Adrenal gland (tissue), 12 donors: Measurements from ENCODE around the gene HNF4A. TPM values are rescaled to one million over a fixed set of nuclear protein-coding genes. Genes with fewer than 3 reads are reported as not detected.
A peak's percentile ranks its signal among the peaks of the same experiment; 100 is the strongest.

Experiments used
- DNase-seq, 7 donors: peaks; one replicate each; pipeline ENCODE4 v3.0.0-alpha.2; 2019 to 2020
- H3K27ac ChIP-seq, 5 donors: fragments of 200-600 bp; sonication (generic) in 4 of 5; 1 replicate in 3 of 5; 2 replicates in 2 of 5; pipeline versions ENCODE4 v1.5.1 to v1.8.0; 2016 to 2020; ENCODE audit warnings: mild to moderate bottlenecking in 1 of 5
- H3K27me3 ChIP-seq: fragments of 200-600 bp; 2 replicates; pipeline ENCODE4 v1.8.0; 2021
- H3K36me3 ChIP-seq, 2 donors: fragments of 200-600 bp; replicated peaks in 1 of 2; 1 replicate in 1 of 2; 2 replicates in 1 of 2; pipeline versions ENCODE4 v1.5.1 to v1.8.0; 2018 to 2022
- H3K4me1 ChIP-seq, 2 donors: fragments of 200-600 bp; replicated peaks in 1 of 2; 1 replicate in 1 of 2; 2 replicates in 1 of 2; pipeline versions ENCODE4 v1.5.1 to v1.8.0; 2018 to 2021
- H3K4me3 ChIP-seq, 4 donors: fragments of 200-600 bp; sonication (generic) in 3 of 4; one replicate each; pipeline ENCODE4 v1.5.1; 2016 to 2018
- H3K9me3 ChIP-seq, 3 donors: fragments of 200-600 bp; sonication (generic) in 1 of 3; replicated peaks in 1 of 3; 1 replicate in 2 of 3; 2 replicates in 1 of 3; pipeline versions ENCODE4 v1.5.1 to v1.8.0; 2016 to 2021
- CTCF ChIP-seq, 6 experiments: fragments of 450-650 bp in 4 of 6; fragments of 200-600 bp in 2 of 6; sonication (generic) in 1 of 6; IDR thresholded peaks; 1 replicate in 5 of 6; 2 replicates in 1 of 6; pipeline versions ENCODE4 v1.5.1 to v1.8.0; 2016 to 2021; ENCODE audit warnings: antibody characterized with exemption in 6 of 6, mild to moderate bottlenecking in 2 of 6, moderate library complexity in 1 of 6
- POLR2A ChIP-seq, 2 donors: fragments of 450-650 bp; IDR thresholded peaks; one replicate each; pipeline ENCODE4 v1.6.1; 2017; ENCODE audit warnings: antibody characterized with exemption in 2 of 2, mild to moderate bottlenecking in 2 of 2, moderate library complexity in 1 of 2
- WGBS, 4 donors: extraction: QIAGEN DNeasy Blood & Tissue Kit in 2 of 4; methylation state at CpG; one replicate each; pipeline versions ENCODE4 v1.1.5 to v1.1.7; 2013 to 2017; 5-methylcytosine and 5-hydroxymethylcytosine counted together
- intact Hi-C, 2 donors: fragments of 100-400 bp; cut with DNase I; formaldehyde crosslinking; loops; one replicate each; pipeline versions ENCODE4 v1.14.1 to v1.15.0; 2022 to 2023
- microRNA-seq, 3 donors: library from miRNA; unstranded; fragments of <30 nt; microRNA quantifications; one replicate each; pipeline ENCODE4, GENCODE V29; 2017 to 2020
- polyA plus RNA-seq, 3 donors: library from polyadenylated mRNA; stranded (reverse); fragments of 200-250 nt in 2 of 3; fragments of 350-450 nt in 1 of 3; fragmentation: Illumina TruSeq in 1 of 3; extraction: RNeasy Lipid Tissue Mini Kit (QIAGEN cat#74804) in 1 of 3; gene quantifications; one replicate each; pipeline ENCODE4 v1.2.3, GENCODE V29; 2013 to 2014
- small RNA-seq, 2 donors: library from RNA; depleted of rRNA; stranded (forward); fragments of <200 nt; gene quantifications; one replicate each; pipeline ENCODE3, GENCODE V24; 2016
- total RNA-seq, 9 donors: library from RNA; depleted of rRNA in 4 of 9; stranded (reverse); fragments of >200 nt in 4 of 9; fragments of 120-200 nt in 1 of 9; fragmentation: NEBNext Ultra II Directional in 1 of 9; extraction: Animal tissue kit (Norgen Biotek cat#: 25700) in 1 of 9; gene quantifications; one replicate each; pipeline versions ENCODE4 v1.1.0 to v1.2.4, GENCODE V29; 2013 to 2023
- donor health status: healthy with polysubstance abuse.
- donor health status: Bipolar disorder and iron deficiency.
- donor health status: DM: yes; HTN: yes; CAD: no.
- donor health status: DM: no; HTN: no; CAD: no.
- donor health status: DM: no; HTN: no; CAD: no.
- donor health status: DM: yes; HTN: yes; CAD: no.

HNF4A gene
- total and polyA plus RNA-seq, 12 donors: 0.06 to 0.78 (median 0.13) TPM; not detected in 2

GRCh38 chr20:44480097-44480496 lies 124.6 kb downstream of the HNF4A start:
- no peak for TF ChIP-seq CTCF (IDR thresholded peaks at IDR 0.05)
- Histone ChIP-seq H3K4me3 (no peak overlapping the region), H3K4me1 (peaks cover 6 to 13% of the 10 kb centered on the region in 2 donors), H3K27ac (no peak overlapping the region), H3K36me3 (peaks cover 0 to 18% of the 10 kb centered on the region in 2 donors), H3K9me3 (no peaks in the 10 kb centered on the region), H3K27me3 (no peaks in the 10 kb centered on the region)
- WGBS, 4 donors: 93 to 94% (median 94%) methylated on average over 18 of the region's 18 CpGs
- intact Hi-C loops: no loop called here
- DNase-seq: peak in 1 of 7 donors; percentile 7

DNA sequence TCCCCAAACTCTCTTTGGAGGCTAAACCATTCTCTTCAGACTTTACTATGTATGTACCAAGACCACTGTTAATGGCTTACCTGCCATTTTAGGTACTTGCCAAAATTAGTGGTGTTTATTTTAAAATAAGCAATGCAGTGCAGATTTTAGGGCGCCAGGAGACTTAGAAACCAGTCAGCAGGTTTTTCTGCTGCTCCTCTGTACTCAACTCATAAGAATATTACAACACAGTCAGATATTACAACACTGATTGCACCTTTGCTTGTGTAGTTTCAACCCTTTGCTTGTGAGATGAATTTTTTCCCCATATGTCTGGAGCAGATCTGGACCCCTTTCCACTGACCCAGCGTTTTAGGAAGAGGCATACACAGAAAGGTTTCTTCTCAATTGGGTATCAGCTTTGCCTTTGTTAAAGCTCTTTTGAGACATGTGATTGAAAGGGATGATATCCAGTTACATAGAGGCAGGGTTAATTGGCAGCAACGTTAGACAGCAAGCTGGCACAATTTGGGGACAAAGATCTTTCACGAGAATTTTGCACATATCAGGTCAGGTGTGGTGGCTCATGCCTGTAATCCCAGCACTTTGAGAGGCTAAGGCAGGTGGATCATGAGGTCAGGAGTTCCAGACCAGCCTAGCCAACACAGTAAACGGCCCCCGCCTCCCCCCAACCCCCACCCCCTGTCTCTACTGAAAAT lies 126.4 kb downstream of the HNF4A start:
- no peak for TF ChIP-seq POLR2A (IDR thresholded peaks at IDR 0.05)
- no peak for TF ChIP-seq CTCF (IDR thresholded peaks at IDR 0.05)
- H3K27me3 ChIP-seq: no peaks in the 10 kb centered on the region
- H3K27ac ChIP-seq: no peak overlapping the region
- H3K4me3 ChIP-seq: no peak overlapping the region
- intact Hi-C loops: no loop called here
- peaks cover 0 to 18% of the 10 kb centered on the region in 2 donors for H3K36me3 ChIP-seq
- H3K9me3 ChIP-seq: no peaks in the 10 kb centered on the region
- 67 to 79% (median 76%) methylated on average over 6 of the region's 6 CpGs for WGBS, 4 donors
- no peak for DNase-seq
- peaks cover 0 to 2% of the 10 kb centered on the region in 2 donors for H3K4me1 ChIP-seq

DNA sequence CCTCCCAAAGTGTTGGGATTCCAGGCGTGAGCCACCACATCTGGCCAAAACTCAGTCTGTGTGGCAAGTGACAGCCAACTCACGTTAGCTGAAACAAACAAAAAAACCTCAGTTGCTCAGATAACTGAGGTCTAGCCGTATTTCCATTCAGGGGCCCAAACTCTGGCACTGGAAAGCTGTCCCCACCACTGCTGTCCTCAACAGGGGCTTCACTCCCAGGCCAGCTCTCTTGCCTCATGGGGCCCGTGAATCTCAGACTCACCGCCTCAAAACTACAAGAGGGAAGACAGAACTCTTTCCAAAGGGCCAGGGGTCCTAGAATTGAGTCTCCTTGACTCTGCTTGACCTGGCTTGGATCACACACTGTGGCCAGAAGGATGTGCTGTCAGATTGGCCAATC lies 127.6 kb downstream of the HNF4A start:
- Histone ChIP-seq H3K9me3 (no peaks in the 10 kb centered on the region), H3K36me3 (peaks cover 0 to 24% of the 10 kb centered on the region in 2 donors), H3K4me3 (no peak overlapping the region), H3K27me3 (no peaks in the 10 kb centered on the region), H3K4me1 (no peaks in the 10 kb centered on the region), H3K27ac (no peak overlapping the region)
- no peak for TF ChIP-seq CTCF (IDR thresholded peaks at IDR 0.05)
- TF ChIP-seq POLR2A (IDR thresholded peaks at IDR 0.05): no peak
- intact Hi-C loops: no loop called here
- DNase-seq: peak in 1 of 7 donors; percentile 42
- 94 to 98% (median 95%) methylated on average over 4 to 5 of the region's 5 CpGs for WGBS, 4 donors

Small RNAs within 50 kb of the gene (microRNA-seq; reads per million reads assigned to microRNA genes)
- 0 to 1.4 (median 0.38) reads per million in 3 donors for gene MIR3646

Small RNAs within 50 kb of the gene (small RNA-seq; reads per million reads assigned to genes)
- gene MIR3646 (0 reads per million in 2 donors), gene RF00019 (0 reads per million in 2 donors), gene RPL37AP1 (0 to 0.08 reads per million in 2 donors)

Other genes with a start within 250 kb of the HNF4A start
- gene JPH2, start 168.5 kb upstream of the HNF4A start, total RNA-seq: 10 to 100 TPM in 1 of 9 donors, 1 to 10 TPM in 7, under 1 TPM in 1; 0.91 to 13.0 (median 4.4) TPM
- gene JPH2, start 168.5 kb upstream of the HNF4A start, polyA plus RNA-seq: 1 to 10 TPM in 2 of 3 donors, under 1 TPM in 1; 0.59 to 2.8 (median 2.6) TPM
- gene OSER1, start 144.9 kb upstream of the HNF4A start, total RNA-seq: 10 to 100 TPM; 24.6 to 46.7 (median 28.6) TPM
- gene OSER1, start 144.9 kb upstream of the HNF4A start, polyA plus RNA-seq: 10 to 100 TPM; 19.5 to 36.4 (median 21.9) TPM
- gene GDAP1L1, start 108.4 kb upstream of the HNF4A start, total RNA-seq: 1 to 10 TPM in 5 of 9 donors, under 1 TPM in 4; 0.51 to 8.0 (median 1.0) TPM
- 1 to 10 TPM; 1.5 to 2.4 (median 2.4) TPM for gene GDAP1L1, start 108.4 kb upstream of the HNF4A start, polyA plus RNA-seq
- 10 to 100 TPM; 14.5 to 33.4 (median 19.0) TPM for gene FITM2, start 44.5 kb upstream of the HNF4A start, total RNA-seq
- 10 to 100 TPM in 1 of 3 donors, 1 to 10 TPM in 2; 2.7 to 28.8 (median 4.3) TPM for gene FITM2, start 44.5 kb upstream of the HNF4A start, polyA plus RNA-seq
- gene R3HDML, start 18.7 kb upstream of the HNF4A start, total RNA-seq: not detected
- not detected for gene R3HDML, start 18.7 kb upstream of the HNF4A start, polyA plus RNA-seq
- gene TTPAL, start 120.2 kb downstream of the HNF4A start, total RNA-seq: 10 to 100 TPM in 7 of 9 donors, 1 to 10 TPM in 2; 7.6 to 17.8 (median 13.3) TPM
- 1 to 10 TPM; 4.2 to 8.5 (median 5.9) TPM for gene TTPAL, start 120.2 kb downstream of the HNF4A start, polyA plus RNA-seq
- gene SERINC3, start 166.4 kb downstream of the HNF4A start, total RNA-seq: 100 to 1,000 TPM in 8 of 9 donors, 10 to 100 TPM in 1; 72.3 to 213 (median 155) TPM
- 100 to 1,000 TPM in 1 of 3 donors, 10 to 100 TPM in 2; 51.5 to 137 (median 54.5) TPM for gene SERINC3, start 166.4 kb downstream of the HNF4A start, polyA plus RNA-seq
- gene PKIG, start 226.9 kb downstream of the HNF4A start, total RNA-seq: 100 to 1,000 TPM in 6 of 9 donors, 10 to 100 TPM in 3; 56.1 to 225 (median 112) TPM
- gene PKIG, start 226.9 kb downstream of the HNF4A start, polyA plus RNA-seq: 100 to 1,000 TPM in 1 of 3 donors, 10 to 100 TPM in 2; 43.9 to 114 (median 98.0) TPM